WTC11 (cell line): ENCODE results near the gene COBL. TPM values are rescaled to one million over a fixed set of nuclear protein-coding genes. Genes with fewer than 3 reads are reported as not detected.

ENCODE experiments used
- ATAC-seq: fragments of 200-7000 bp; cut with Tn5 transposase; 2 replicates; pipeline ENCODE4 v1.10.0; 2021; ENCODE audit warnings: mild to moderate bottlenecking, moderate library complexity
- CTCF ChIA-PET: fragments of 300-600 bp; sonication (Branson Sonifier 250); formaldehyde crosslinking; loops from one replicate; lab custom pipeline; 2021; ENCODE audit warnings: antibody characterized with exemption; lab: Charles Lee
- POLR2A ChIA-PET: fragments of 350-600 bp; sonication (Branson Sonifier 250); formaldehyde crosslinking; loops from one replicate; lab custom pipeline; 2021; ENCODE audit warnings: antibody characterized with exemption; lab: Charles Lee
- DNase-seq: peaks from one replicate; pipeline ENCODE4 v3.0.0; 2021; ENCODE audit warnings: low spot score
- H3K27ac Mint-ChIP-seq: 2 replicates; pipeline ENCODE4 v1.8.0; 2021; ENCODE audit warnings: mixed read lengths
- H3K27me3 Mint-ChIP-seq: 2 replicates; pipeline ENCODE4 v1.8.0; 2021; ENCODE audit warnings: low read depth, mild to moderate bottlenecking, moderate library complexity, mixed read lengths
- H3K36me3 Mint-ChIP-seq: 2 replicates; pipeline ENCODE4 v1.8.0; 2021; ENCODE audit warnings: mixed read lengths
- H3K4me1 Mint-ChIP-seq: 2 replicates; pipeline ENCODE4 v1.8.0; 2022; ENCODE audit warnings: mixed read lengths
- H3K4me3 Mint-ChIP-seq: 2 replicates; pipeline ENCODE4 v1.8.0; 2021; ENCODE audit warnings: mild to moderate bottlenecking, moderate library complexity, mixed read lengths
- H3K9me3 Mint-ChIP-seq: 2 replicates; pipeline ENCODE4 v1.8.0; 2021; ENCODE audit warnings: mixed read lengths
- CBFB ChIP-seq: sonication (generic); formaldehyde crosslinking; IDR thresholded peaks from 2 replicates; pipeline ENCODE4 v1.8.1; 2022; ENCODE audit warnings: mild to moderate bottlenecking, low read depth, missing genetic modification reagents
- CREB1 ChIP-seq: sonication (generic); formaldehyde crosslinking; IDR thresholded peaks from 2 replicates; pipeline ENCODE4 v1.8.0; 2023; ENCODE audit warnings: mild to moderate bottlenecking, missing genetic modification reagents
- CREM ChIP-seq: sonication (generic); formaldehyde crosslinking; IDR thresholded peaks from 2 replicates; pipeline ENCODE4 v1.8.1; 2022; ENCODE audit warnings: mild to moderate bottlenecking, missing genetic modification reagents, moderate library complexity
- E2F4 ChIP-seq: sonication (generic); formaldehyde crosslinking; IDR thresholded peaks from 2 replicates; pipeline ENCODE4 v1.8.1; 2022; ENCODE audit warnings: low read depth, mild to moderate bottlenecking, moderate library complexity, missing genetic modification reagents, borderline replicate concordance
- ELF4 ChIP-seq: sonication (generic); formaldehyde crosslinking; IDR thresholded peaks from 2 replicates; pipeline ENCODE4 v1.8.1; 2022; ENCODE audit warnings: low read depth, mild to moderate bottlenecking, moderate library complexity, missing genetic modification reagents
- GABPB1 ChIP-seq: sonication (generic); formaldehyde crosslinking; IDR thresholded peaks from 2 replicates; pipeline ENCODE4 v1.8.1; 2023; ENCODE audit warnings: mild to moderate bottlenecking, missing genetic modification reagents
- NR2C2 ChIP-seq: sonication (generic); formaldehyde crosslinking; IDR thresholded peaks from 2 replicates; pipeline ENCODE4 v1.8.0; 2022; ENCODE audit warnings: mild to moderate bottlenecking, missing genetic modification reagents
- OVOL2 ChIP-seq: fragments of 250-450 bp; sonication (Bioruptor Pico); IDR thresholded peaks from 2 replicates; pipeline ENCODE4 v1.9.0; 2021; ENCODE audit warnings: mild to moderate bottlenecking, borderline replicate concordance
- RORB ChIP-seq: fragments of 250-450 bp; sonication (Bioruptor Pico); IDR thresholded peaks from 2 replicates; pipeline ENCODE4 v1.9.0; 2021; ENCODE audit warnings: mild to moderate bottlenecking
- SMAD4 ChIP-seq: sonication (generic); formaldehyde crosslinking; IDR thresholded peaks from 2 replicates; pipeline ENCODE4 v1.8.0; 2022; ENCODE audit warnings: mild to moderate bottlenecking, missing genetic modification reagents
- ZNF138 ChIP-seq: sonication (generic); formaldehyde crosslinking; conservative IDR thresholded peaks from 2 replicates; pipeline ENCODE4 v1.8.1; 2022; ENCODE audit warnings: mild to moderate bottlenecking, moderate library complexity, missing genetic modification reagents
- ZNF423 ChIP-seq: fragments of 250-450 bp; sonication (Bioruptor Pico); IDR thresholded peaks from 2 replicates; pipeline ENCODE4 v2.1.2; 2022; ENCODE audit warnings: mild to moderate bottlenecking, moderate library complexity
- total RNA-seq: library from RNA; stranded (reverse); gene quantifications from 3 replicates; pipeline ENCODE4 v1.2.3, GENCODE V29; 2021
- TF ChIP-seq, protein P1 (sequence below): fragments of 250-450 bp; sonication (Bioruptor Pico); IDR thresholded peaks from 2 replicates; pipeline ENCODE4 v1.9.0; 2021; ENCODE audit warnings: mild to moderate bottlenecking
- TF ChIP-seq, protein P2 (sequence below): fragments of 250-450 bp; sonication (Bioruptor Pico); IDR thresholded peaks from 2 replicates; pipeline ENCODE4 v1.8.0; 2021; ENCODE audit warnings: mild to moderate bottlenecking
- TF ChIP-seq, protein P3 (sequence below): sonication (generic); formaldehyde crosslinking; IDR thresholded peaks from 2 replicates; pipeline ENCODE4 v1.8.0; 2022; ENCODE audit warnings: mild to moderate bottlenecking, missing genetic modification reagents
- TF ChIP-seq, protein P4 (sequence below): sonication (generic); formaldehyde crosslinking; IDR thresholded peaks from 2 replicates; pipeline ENCODE4 v1.8.0; 2023; ENCODE audit warnings: missing genetic modification reagents
- TF ChIP-seq, protein P5 (sequence below): sonication (generic); formaldehyde crosslinking; IDR thresholded peaks from 2 replicates; pipeline ENCODE4 v1.8.0; 2022; ENCODE audit warnings: mild to moderate bottlenecking, missing genetic modification reagents
- TF ChIP-seq, protein P6 (sequence below): sonication (generic); formaldehyde crosslinking; IDR thresholded peaks from 2 replicates; pipeline ENCODE4 v1.8.0; 2023; ENCODE audit warnings: missing genetic modification reagents, mild to moderate bottlenecking, borderline replicate concordance
- TF ChIP-seq, protein P7 (sequence below): sonication (generic); formaldehyde crosslinking; IDR thresholded peaks from 2 replicates; pipeline ENCODE4 v1.8.1; 2023; ENCODE audit warnings: mild to moderate bottlenecking, missing genetic modification reagents

The COBL gene
- total RNA-seq, 1 experiment from 2014 or later = 36.5 TPM

GRCh38 chr7:51230324-51230625, 86.3 kb downstream of the COBL start (continued):
- TF ChIP-seq, protein P1, sequence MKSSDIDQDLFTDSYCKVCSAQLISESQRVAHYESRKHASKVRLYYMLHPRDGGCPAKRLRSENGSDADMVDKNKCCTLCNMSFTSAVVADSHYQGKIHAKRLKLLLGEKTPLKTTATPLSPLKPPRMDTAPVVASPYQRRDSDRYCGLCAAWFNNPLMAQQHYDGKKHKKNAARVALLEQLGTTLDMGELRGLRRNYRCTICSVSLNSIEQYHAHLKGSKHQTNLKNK (CRISPR knock-in tag) = no peak
- TF ChIP-seq ZNF423 (CRISPR knock-in tag) = no peak
- TF ChIP-seq GABPB1 (CRISPR knock-in tag) = no peak
- TF ChIP-seq, protein P2, sequence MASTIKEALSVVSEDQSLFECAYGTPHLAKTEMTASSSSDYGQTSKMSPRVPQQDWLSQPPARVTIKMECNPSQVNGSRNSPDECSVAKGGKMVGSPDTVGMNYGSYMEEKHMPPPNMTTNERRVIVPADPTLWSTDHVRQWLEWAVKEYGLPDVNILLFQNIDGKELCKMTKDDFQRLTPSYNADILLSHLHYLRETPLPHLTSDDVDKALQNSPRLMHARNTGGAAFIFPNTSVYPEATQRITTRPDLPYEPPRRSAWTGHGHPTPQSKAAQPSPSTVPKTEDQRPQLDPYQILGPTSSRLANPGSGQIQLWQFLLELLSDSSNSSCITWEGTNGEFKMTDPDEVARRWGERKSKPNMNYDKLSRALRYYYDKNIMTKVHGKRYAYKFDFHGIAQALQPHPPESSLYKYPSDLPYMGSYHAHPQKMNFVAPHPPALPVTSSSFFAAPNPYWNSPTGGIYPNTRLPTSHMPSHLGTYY (CRISPR knock-in tag) = no peak

DNA sequence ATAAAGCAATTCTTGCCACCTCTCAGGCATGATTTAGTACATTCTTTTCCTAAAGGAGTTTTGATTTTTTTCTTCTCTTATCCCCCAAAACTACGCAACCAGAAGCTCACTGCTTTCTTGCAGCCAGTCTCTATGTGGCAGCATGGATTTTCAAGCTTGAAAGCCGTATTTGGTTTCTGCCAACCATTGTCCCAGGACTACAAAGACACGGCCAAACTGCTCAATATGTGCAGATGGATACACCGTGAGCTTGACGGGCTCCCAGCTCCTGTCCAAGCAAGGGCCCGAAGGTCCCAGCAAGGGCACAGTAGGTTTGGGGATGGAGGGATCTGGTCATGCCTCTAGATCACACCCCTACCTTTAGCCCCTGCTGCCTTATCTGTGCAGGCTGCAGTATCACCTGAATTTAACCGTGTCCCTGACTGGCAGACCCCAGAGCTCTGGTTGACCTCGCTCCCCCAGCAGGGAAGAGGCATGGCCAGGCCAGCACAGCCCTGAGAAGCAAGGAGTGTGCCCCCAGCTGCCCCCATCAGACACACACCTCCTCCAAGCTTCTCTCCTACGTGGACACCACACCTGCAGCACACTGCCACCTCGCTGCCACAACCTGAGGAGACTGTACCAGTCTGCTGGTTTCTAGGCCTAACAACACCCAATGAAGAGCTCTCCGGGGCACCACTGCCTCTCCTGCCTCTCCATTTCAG, 86.8 kb downstream of the COBL start:
- no peaks in the 10 kb centered on the region for H3K36me3 Mint-ChIP-seq
- POLR2A ChIA-PET = no interaction called here
- no peaks in the 10 kb centered on the region for H3K9me3 Mint-ChIP-seq
- H3K27me3 Mint-ChIP-seq = no peaks in the 10 kb centered on the region
- H3K4me1 Mint-ChIP-seq = peaks cover 59% of the 10 kb centered on the region
- CTCF ChIA-PET = interaction anchor here (0.7 to 2.7 kb wide), 11 partner anchors 10 to 141 kb away, joined by 3 to 19 read pairs (median 5); no protein-coding TSS in a partner anchor
- DNase-seq (no peak), ATAC-seq (no peak)
- peak overlapping the region; percentile 37 for H3K27ac Mint-ChIP-seq
- no peak overlapping the region for H3K4me3 Mint-ChIP-seq
- TF ChIP-seq, protein P3, sequence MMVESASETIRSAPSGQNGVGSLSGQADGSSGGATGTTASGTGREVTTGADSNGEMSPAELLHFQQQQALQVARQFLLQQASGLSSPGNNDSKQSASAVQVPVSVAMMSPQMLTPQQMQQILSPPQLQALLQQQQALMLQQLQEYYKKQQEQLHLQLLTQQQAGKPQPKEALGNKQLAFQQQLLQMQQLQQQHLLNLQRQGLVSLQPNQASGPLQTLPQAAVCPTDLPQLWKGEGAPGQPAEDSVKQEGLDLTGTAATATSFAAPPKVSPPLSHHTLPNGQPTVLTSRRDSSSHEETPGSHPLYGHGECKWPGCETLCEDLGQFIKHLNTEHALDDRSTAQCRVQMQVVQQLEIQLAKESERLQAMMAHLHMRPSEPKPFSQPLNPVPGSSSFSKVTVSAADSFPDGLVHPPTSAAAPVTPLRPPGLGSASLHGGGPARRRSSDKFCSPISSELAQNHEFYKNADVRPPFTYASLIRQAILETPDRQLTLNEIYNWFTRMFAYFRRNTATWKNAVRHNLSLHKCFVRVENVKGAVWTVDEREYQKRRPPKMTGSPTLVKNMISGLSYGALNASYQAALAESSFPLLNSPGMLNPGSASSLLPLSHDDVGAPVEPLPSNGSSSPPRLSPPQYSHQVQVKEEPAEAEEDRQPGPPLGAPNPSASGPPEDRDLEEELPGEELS = no peak
- TF ChIP-seq, protein P4, sequence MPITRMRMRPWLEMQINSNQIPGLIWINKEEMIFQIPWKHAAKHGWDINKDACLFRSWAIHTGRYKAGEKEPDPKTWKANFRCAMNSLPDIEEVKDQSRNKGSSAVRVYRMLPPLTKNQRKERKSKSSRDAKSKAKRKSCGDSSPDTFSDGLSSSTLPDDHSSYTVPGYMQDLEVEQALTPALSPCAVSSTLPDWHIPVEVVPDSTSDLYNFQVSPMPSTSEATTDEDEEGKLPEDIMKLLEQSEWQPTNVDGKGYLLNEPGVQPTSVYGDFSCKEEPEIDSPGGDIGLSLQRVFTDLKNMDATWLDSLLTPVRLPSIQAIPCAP (CRISPR knock-in tag) = no peak
- TF ChIP-seq CREB1 = no peak
- no peak for TF ChIP-seq RORB (CRISPR knock-in tag)
- no peak for TF ChIP-seq NR2C2 (CRISPR knock-in tag)
- no peak for TF ChIP-seq SMAD4

DNA sequence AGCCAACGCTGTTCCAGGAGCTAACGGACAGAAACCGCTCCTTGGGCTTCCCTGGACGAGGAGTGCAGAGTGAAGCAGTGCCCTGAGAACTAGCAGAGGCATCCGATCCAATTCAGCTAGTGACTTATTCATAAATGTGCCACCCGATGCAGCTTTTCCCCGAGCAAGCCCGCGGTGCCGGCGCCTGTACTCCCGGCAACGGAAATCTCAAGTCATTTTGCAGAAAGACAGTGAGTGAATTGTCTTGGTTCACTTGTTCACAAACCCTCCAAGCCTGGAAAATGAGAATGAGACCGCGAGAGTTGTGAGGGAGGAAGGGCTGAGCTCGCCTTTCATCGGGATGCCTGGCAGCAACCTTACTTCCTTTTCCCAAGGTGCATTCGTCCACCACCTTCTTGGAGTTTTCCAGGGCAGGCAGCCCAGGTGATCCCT, 87.5 kb downstream of the COBL start:
- ATAC-seq (no peak), DNase-seq (no peak)
- peaks cover 56% of the 10 kb centered on the region for H3K4me1 Mint-ChIP-seq
- no peaks in the 10 kb centered on the region for H3K27me3 Mint-ChIP-seq
- no peaks in the 10 kb centered on the region for H3K36me3 Mint-ChIP-seq
- H3K27ac Mint-ChIP-seq = peak overlapping the region; percentile 34; the same call in 1 of the 2 replicates
- ChIA-PET CTCF (interaction anchor here (0.8 to 2.7 kb wide), 11 partner anchors 10 to 141 kb away, joined by 3 to 19 read pairs (median 5); no protein-coding TSS in a partner anchor), POLR2A (no interaction called here)
- H3K4me3 Mint-ChIP-seq = no peak overlapping the region
- H3K9me3 Mint-ChIP-seq = no peaks in the 10 kb centered on the region
- TF ChIP-seq ELF4 (no peak), CREM (CRISPR knock-in tag) (no peak), E2F4 (CRISPR knock-in tag) (no peak), ZNF138 (CRISPR knock-in tag) (no peak), OVOL2 (CRISPR knock-in tag) (no peak), CBFB (CRISPR knock-in tag) (no peak)
- TF ChIP-seq, protein P5, sequence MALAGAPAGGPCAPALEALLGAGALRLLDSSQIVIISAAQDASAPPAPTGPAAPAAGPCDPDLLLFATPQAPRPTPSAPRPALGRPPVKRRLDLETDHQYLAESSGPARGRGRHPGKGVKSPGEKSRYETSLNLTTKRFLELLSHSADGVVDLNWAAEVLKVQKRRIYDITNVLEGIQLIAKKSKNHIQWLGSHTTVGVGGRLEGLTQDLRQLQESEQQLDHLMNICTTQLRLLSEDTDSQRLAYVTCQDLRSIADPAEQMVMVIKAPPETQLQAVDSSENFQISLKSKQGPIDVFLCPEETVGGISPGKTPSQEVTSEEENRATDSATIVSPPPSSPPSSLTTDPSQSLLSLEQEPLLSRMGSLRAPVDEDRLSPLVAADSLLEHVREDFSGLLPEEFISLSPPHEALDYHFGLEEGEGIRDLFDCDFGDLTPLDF (CRISPR knock-in tag) = no peak
- TF ChIP-seq, protein P6, sequence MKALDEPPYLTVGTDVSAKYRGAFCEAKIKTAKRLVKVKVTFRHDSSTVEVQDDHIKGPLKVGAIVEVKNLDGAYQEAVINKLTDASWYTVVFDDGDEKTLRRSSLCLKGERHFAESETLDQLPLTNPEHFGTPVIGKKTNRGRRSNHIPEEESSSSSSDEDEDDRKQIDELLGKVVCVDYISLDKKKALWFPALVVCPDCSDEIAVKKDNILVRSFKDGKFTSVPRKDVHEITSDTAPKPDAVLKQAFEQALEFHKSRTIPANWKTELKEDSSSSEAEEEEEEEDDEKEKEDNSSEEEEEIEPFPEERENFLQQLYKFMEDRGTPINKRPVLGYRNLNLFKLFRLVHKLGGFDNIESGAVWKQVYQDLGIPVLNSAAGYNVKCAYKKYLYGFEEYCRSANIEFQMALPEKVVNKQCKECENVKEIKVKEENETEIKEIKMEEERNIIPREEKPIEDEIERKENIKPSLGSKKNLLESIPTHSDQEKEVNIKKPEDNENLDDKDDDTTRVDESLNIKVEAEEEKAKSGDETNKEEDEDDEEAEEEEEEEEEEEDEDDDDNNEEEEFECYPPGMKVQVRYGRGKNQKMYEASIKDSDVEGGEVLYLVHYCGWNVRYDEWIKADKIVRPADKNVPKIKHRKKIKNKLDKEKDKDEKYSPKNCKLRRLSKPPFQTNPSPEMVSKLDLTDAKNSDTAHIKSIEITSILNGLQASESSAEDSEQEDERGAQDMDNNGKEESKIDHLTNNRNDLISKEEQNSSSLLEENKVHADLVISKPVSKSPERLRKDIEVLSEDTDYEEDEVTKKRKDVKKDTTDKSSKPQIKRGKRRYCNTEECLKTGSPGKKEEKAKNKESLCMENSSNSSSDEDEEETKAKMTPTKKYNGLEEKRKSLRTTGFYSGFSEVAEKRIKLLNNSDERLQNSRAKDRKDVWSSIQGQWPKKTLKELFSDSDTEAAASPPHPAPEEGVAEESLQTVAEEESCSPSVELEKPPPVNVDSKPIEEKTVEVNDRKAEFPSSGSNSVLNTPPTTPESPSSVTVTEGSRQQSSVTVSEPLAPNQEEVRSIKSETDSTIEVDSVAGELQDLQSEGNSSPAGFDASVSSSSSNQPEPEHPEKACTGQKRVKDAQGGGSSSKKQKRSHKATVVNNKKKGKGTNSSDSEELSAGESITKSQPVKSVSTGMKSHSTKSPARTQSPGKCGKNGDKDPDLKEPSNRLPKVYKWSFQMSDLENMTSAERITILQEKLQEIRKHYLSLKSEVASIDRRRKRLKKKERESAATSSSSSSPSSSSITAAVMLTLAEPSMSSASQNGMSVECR (CRISPR knock-in tag) = no peak
- TF ChIP-seq, protein P7, sequence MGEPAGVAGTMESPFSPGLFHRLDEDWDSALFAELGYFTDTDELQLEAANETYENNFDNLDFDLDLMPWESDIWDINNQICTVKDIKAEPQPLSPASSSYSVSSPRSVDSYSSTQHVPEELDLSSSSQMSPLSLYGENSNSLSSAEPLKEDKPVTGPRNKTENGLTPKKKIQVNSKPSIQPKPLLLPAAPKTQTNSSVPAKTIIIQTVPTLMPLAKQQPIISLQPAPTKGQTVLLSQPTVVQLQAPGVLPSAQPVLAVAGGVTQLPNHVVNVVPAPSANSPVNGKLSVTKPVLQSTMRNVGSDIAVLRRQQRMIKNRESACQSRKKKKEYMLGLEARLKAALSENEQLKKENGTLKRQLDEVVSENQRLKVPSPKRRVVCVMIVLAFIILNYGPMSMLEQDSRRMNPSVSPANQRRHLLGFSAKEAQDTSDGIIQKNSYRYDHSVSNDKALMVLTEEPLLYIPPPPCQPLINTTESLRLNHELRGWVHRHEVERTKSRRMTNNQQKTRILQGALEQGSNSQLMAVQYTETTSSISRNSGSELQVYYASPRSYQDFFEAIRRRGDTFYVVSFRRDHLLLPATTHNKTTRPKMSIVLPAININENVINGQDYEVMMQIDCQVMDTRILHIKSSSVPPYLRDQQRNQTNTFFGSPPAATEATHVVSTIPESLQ = no peak
